Activated B cell treated with CpG ODN at 0.5 μM for 24 hours (primary cell): ENCODE results near the gene PRKAG2. TPM values are rescaled to one million over a fixed set of nuclear protein-coding genes. Genes with fewer than 3 reads are reported as not detected.

Source experiments
- ATAC-seq: fragments of 200-7000 bp; cut with Tn5 transposase; one replicate; pipeline ENCODE4 v1.10.0; 2021; ENCODE audit warnings: low read depth, mild to moderate bottlenecking, moderate library complexity
- CTCF ChIA-PET: fragments of 350-600 bp; sonication (Branson Sonifier 250); formaldehyde crosslinking; loops from one replicate; lab custom pipeline; 2021; ENCODE audit warnings: antibody characterized with exemption; lab: Charles Lee
- POLR2A ChIA-PET: fragments of 350-600 bp; sonication (Branson Sonifier 250); formaldehyde crosslinking; loops from one replicate; lab custom pipeline; 2021; ENCODE audit warnings: antibody characterized with exemption; lab: Charles Lee
- DNase-seq: peaks from one replicate; pipeline ENCODE4 v3.0.0; 2022
- H3K27ac Mint-ChIP-seq: one replicate; pipeline ENCODE4 v1.8.0; 2020; ENCODE audit warnings: mixed read lengths
- H3K27me3 Mint-ChIP-seq: one replicate; pipeline ENCODE4 v1.8.0; 2021; ENCODE audit warnings: mixed read lengths
- H3K36me3 Mint-ChIP-seq: one replicate; pipeline ENCODE4 v1.8.0; 2021; ENCODE audit warnings: low read depth, mixed read lengths
- H3K4me1 Mint-ChIP-seq: one replicate; pipeline ENCODE4 v1.8.0; 2021; ENCODE audit warnings: mixed read lengths
- H3K4me3 Mint-ChIP-seq: one replicate; pipeline ENCODE4 v1.8.0; 2020; ENCODE audit warnings: mild to moderate bottlenecking, mixed read lengths
- H3K9me3 Mint-ChIP-seq: one replicate; pipeline ENCODE4 v1.8.0; 2020; ENCODE audit warnings: mixed read lengths
- intact Hi-C: fragments of 100-400 bp; cut with micrococcal nuclease; formaldehyde crosslinking; loops from one replicate; pipeline ENCODE4 v1.15.1; 2024
- total RNA-seq: library from RNA; stranded (reverse); gene quantifications from 2 replicates; pipeline ENCODE4 v1.2.3, GENCODE V29; 2022
- TF ChIP-seq, protein P1 (sequence below): fragments of 200-600 bp; IDR thresholded peaks from one replicate; pipeline ENCODE4 v1.8.0; 2022; ENCODE audit warnings: antibody characterized with exemption, mild to moderate bottlenecking

Gene PRKAG2
- total RNA-seq, 1 donor from 2014 or later = 19.7 TPM

GRCh38 chr7:151664268-151664667, 212.6 kb downstream of the PRKAG2 start:
- TF ChIP-seq, protein P1, sequence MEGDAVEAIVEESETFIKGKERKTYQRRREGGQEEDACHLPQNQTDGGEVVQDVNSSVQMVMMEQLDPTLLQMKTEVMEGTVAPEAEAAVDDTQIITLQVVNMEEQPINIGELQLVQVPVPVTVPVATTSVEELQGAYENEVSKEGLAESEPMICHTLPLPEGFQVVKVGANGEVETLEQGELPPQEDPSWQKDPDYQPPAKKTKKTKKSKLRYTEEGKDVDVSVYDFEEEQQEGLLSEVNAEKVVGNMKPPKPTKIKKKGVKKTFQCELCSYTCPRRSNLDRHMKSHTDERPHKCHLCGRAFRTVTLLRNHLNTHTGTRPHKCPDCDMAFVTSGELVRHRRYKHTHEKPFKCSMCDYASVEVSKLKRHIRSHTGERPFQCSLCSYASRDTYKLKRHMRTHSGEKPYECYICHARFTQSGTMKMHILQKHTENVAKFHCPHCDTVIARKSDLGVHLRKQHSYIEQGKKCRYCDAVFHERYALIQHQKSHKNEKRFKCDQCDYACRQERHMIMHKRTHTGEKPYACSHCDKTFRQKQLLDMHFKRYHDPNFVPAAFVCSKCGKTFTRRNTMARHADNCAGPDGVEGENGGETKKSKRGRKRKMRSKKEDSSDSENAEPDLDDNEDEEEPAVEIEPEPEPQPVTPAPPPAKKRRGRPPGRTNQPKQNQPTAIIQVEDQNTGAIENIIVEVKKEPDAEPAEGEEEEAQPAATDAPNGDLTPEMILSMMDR = no peak
- POLR2A ChIA-PET = no interaction called here
- intact Hi-C loops = no loop called here
- peaks cover 9% of the 10 kb centered on the region for H3K9me3 Mint-ChIP-seq
- H3K4me3 Mint-ChIP-seq = no peak overlapping the region
- peaks cover 33% of the 10 kb centered on the region for H3K36me3 Mint-ChIP-seq
- CTCF ChIA-PET = no interaction called here
- H3K27me3 Mint-ChIP-seq = no peaks in the 10 kb centered on the region
- no peak overlapping the region for H3K27ac Mint-ChIP-seq
- no peaks in the 10 kb centered on the region for H3K4me1 Mint-ChIP-seq
- ATAC-seq (no peak), DNase-seq (no peak)

DNA sequence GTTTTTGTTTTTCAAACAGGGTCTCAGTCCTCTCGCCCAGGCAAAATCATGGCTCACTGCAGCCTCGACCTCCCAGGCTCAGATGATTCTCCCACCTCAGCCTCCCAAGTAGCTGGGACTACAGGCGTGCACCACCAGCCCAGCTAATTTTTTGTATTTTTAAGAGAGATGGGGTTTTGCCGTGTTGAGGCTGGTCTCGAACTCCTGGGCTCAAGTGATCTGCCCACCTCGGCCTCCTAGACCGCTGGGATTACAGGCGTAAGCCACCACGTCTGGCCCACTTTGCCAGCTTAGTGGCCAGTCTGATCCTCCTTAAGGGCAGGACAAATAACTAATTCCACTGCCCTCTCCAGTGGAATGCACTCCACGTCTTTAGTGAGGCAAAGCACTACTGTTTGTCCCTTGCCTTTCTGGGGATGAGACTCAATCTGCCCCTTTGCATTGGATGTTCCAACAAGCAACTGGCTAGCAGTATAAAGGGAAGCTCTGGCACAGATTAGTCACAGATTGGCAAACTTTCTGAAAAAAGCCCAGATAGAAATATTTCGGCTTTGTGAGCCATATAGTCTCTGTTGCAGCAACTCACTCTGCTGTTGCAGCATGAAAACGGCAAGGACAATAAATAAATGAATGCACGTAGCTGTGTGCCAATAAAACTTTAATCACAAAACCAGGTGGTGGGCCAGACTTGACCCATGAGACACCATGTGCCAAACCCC, 213.4 kb downstream of the PRKAG2 start:
- Mint-ChIP-seq H3K4me1 (no peaks in the 10 kb centered on the region), H3K27ac (no peak overlapping the region), H3K36me3 (peaks cover 26% of the 10 kb centered on the region), H3K4me3 (no peak overlapping the region), H3K27me3 (no peaks in the 10 kb centered on the region), H3K9me3 (peaks cover 5% of the 10 kb centered on the region)
- no peak for DNase-seq
- CTCF ChIA-PET = no interaction called here
- no peak for ATAC-seq
- POLR2A ChIA-PET = no interaction called here
- intact Hi-C loops = no loop called here
- TF ChIP-seq, protein P1 = no peak

GRCh38 chr7:151662251-151662826, 214.6 kb downstream of the PRKAG2 start:
- no peak overlapping the region for H3K4me3 Mint-ChIP-seq
- H3K9me3 Mint-ChIP-seq = peaks cover 3% of the 10 kb centered on the region
- H3K4me1 Mint-ChIP-seq = no peaks in the 10 kb centered on the region
- CTCF ChIA-PET = no interaction called here
- DNase-seq = no peak
- TF ChIP-seq, protein P1 = no peak
- POLR2A ChIA-PET = no interaction called here
- intact Hi-C loops = no loop called here
- H3K27me3 Mint-ChIP-seq = no peaks in the 10 kb centered on the region
- no peak overlapping the region for H3K27ac Mint-ChIP-seq
- ATAC-seq = no peak
- peaks cover 16% of the 10 kb centered on the region for H3K36me3 Mint-ChIP-seq

- Mint-ChIP-seq H3K36me3 (peaks cover 12% of the 10 kb centered on the region), H3K27ac (no peak overlapping the region)
- POLR2A ChIA-PET = no interaction called here
Observed at GRCh38 chr7:151661587-151661986, 215.3 kb downstream of the PRKAG2 start.

GRCh38 chr7:151660141-151660540, 216.8 kb downstream of the PRKAG2 start:
- H3K27ac Mint-ChIP-seq = no peak overlapping the region
- TF ChIP-seq, protein P1 = no peak
- CTCF ChIA-PET = no interaction called here
- no peaks in the 10 kb centered on the region for H3K27me3 Mint-ChIP-seq
- no peak for DNase-seq
- no peaks in the 10 kb centered on the region for H3K9me3 Mint-ChIP-seq
- no peak overlapping the region for H3K4me3 Mint-ChIP-seq
- POLR2A ChIA-PET = no interaction called here
- intact Hi-C loops = no loop called here
- no peak for ATAC-seq
- H3K36me3 Mint-ChIP-seq = peaks cover 4% of the 10 kb centered on the region
- H3K4me1 Mint-ChIP-seq = no peaks in the 10 kb centered on the region

More at GRCh38 chr7:151661587-151661986, 215.3 kb downstream of the PRKAG2 start:
- intact Hi-C loops = no loop called here
- DNase-seq (no peak), ATAC-seq (no peak)
- CTCF ChIA-PET = no interaction called here
- H3K9me3 Mint-ChIP-seq = no peaks in the 10 kb centered on the region
- H3K4me1 Mint-ChIP-seq = no peaks in the 10 kb centered on the region
- TF ChIP-seq, protein P1 = no peak
- no peak overlapping the region for H3K4me3 Mint-ChIP-seq
- no peaks in the 10 kb centered on the region for H3K27me3 Mint-ChIP-seq
